A673 (cell line): ENCODE results near the gene CPEB1. TPM values are rescaled to one million over a fixed set of nuclear protein-coding genes. Genes with fewer than 3 reads are reported as not detected.

ENCODE experiments used
- BruUV-seq: library from RNA; stranded (reverse); fragments of 400-500 nt; replicated peaks from 2 replicates; lab custom pipeline; 2021; lab: Mats Ljungman, UMichigan
- CTCF ChIA-PET: fragments of 300-600 bp; sonication (Branson Sonifier 250); formaldehyde crosslinking; loops from one replicate; lab custom pipeline; 2022; ENCODE audit warnings: antibody characterized with exemption; lab: Charles Lee
- POLR2A ChIA-PET: fragments of 300-600 bp; sonication (Branson Sonifier 250); formaldehyde crosslinking; loops from one replicate; lab custom pipeline; 2022; ENCODE audit warnings: antibody characterized with exemption; ENCODE audit not compliant: low non-redundant PET; lab: Charles Lee
- DNase-seq: peaks from one replicate; pipeline ENCODE4 v3.0.0-alpha.2; 2015; ENCODE audit warnings: low spot score
- H3K27ac ChIP-seq: fragments of 200-600 bp; sonication (generic); 2 replicates; pipeline ENCODE4 v1.5.1; 2016; ENCODE audit warnings: mixed run types, low read depth, mild to moderate bottlenecking, mixed read lengths, antibody characterized with exemption, low read length; ENCODE audit not compliant: poor library complexity, severe bottlenecking
- H3K27me3 ChIP-seq: fragments of 200-600 bp; sonication (generic); replicated peaks from 2 replicates; pipeline ENCODE4 v1.6.1; 2017; ENCODE audit warnings: mixed run types, low read depth, mild to moderate bottlenecking, mixed read lengths, antibody characterized with exemption, low read length; ENCODE audit not compliant: insufficient read depth, poor library complexity
- H3K36me3 ChIP-seq: fragments of 200-600 bp; sonication (generic); 2 replicates; pipeline ENCODE4 v1.6.1; 2016; ENCODE audit warnings: mixed run types, mild to moderate bottlenecking, mixed read lengths, antibody characterized with exemption, low read length; ENCODE audit not compliant: insufficient read depth, poor library complexity, severe bottlenecking
- H3K4me1 ChIP-seq: fragments of 200-600 bp; sonication (generic); 2 replicates; pipeline ENCODE4 v1.6.1; 2017; ENCODE audit warnings: mixed run types, mild to moderate bottlenecking, mixed read lengths, antibody characterized with exemption, low read length; ENCODE audit not compliant: insufficient read depth, poor library complexity, severe bottlenecking
- H3K4me3 ChIP-seq: fragments of 200-600 bp; sonication (generic); 2 replicates; pipeline ENCODE4 v1.5.1; 2016; ENCODE audit warnings: low read depth, mixed run types, mild to moderate bottlenecking, mixed read lengths, low read length; ENCODE audit not compliant: poor library complexity, severe bottlenecking
- H3K9me3 ChIP-seq: fragments of 200-600 bp; sonication (generic); 2 replicates; pipeline ENCODE4 v1.6.1; 2016; ENCODE audit warnings: mixed run types, low read depth, mild to moderate bottlenecking, mixed read lengths, antibody characterized with exemption, low read length; ENCODE audit not compliant: poor library complexity, severe bottlenecking
- CTCF ChIP-seq: fragments of 300-800, 200-600 bp; sonication (generic); conservative IDR thresholded peaks from 2 replicates; pipeline ENCODE4 v1.5.1; 2017; ENCODE audit warnings: low read depth, mild to moderate bottlenecking, antibody characterized with exemption, low read length, moderate library complexity, mixed read lengths
- EZH2 ChIP-seq: fragments of 200-600 bp; sonication (generic); IDR thresholded peaks from 2 replicates; pipeline ENCODE4 v1.6.1; 2017; ENCODE audit warnings: borderline replicate concordance, low read depth, mild to moderate bottlenecking, mixed read lengths, antibody characterized with exemption, low read length; ENCODE audit not compliant: poor library complexity, severe bottlenecking
- intact Hi-C: fragments of 100-400 bp; cut with micrococcal nuclease; formaldehyde crosslinking; loops from one replicate; pipeline ENCODE4 v1.10.0; 2022; ENCODE audit not compliant: unreplicated experiment
- total RNA-seq: library from RNA; stranded (reverse); gene quantifications from 2 replicates; pipeline ENCODE4 v1.2.3, GENCODE V29; 2021

CPEB1 gene
- total RNA-seq, 1 experiment from 2014 or later: not detected

GRCh38 chr15:82625136-82625535 lies 22.0 kb downstream of the CPEB1 start:
- BruUV-seq: no TSS peak
- H3K4me3 ChIP-seq: no peak overlapping the region
- TF ChIP-seq EZH2 (no peak), CTCF (no peak)
- H3K4me1 ChIP-seq: no peaks in the 10 kb centered on the region
- ChIA-PET CTCF (no interaction called here), POLR2A (no interaction called here)
- peaks cover 10% of the 10 kb centered on the region for H3K27me3 ChIP-seq
- intact Hi-C loops: no loop called here
- no peaks in the 10 kb centered on the region for H3K9me3 ChIP-seq
- H3K27ac ChIP-seq: no peak overlapping the region
- no peaks in the 10 kb centered on the region for H3K36me3 ChIP-seq
- no peak for DNase-seq

DNA sequence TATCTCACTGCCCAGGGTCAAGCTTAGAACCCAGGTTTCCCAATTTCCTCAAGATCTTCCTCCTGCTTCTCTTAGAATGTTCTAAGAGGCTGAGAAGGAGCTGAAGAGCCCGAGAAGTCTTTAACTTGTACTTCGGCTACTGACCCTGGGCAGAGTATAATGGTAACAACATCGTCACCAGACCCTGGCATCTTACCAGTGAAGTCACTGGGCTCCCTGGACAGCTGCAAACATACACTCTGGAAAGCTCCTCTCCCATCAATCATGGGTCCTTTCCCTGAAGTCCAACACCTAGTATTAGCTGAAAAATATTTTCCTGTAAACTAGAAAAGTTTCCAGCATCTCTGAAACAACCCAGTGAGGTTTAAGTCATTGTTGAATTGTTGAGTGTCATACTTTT lies 22.7 kb downstream of the CPEB1 start:
- Histone ChIP-seq H3K9me3 (no peaks in the 10 kb centered on the region), H3K27ac (no peak overlapping the region), H3K4me1 (no peaks in the 10 kb centered on the region), H3K27me3 (peaks cover 7% of the 10 kb centered on the region), H3K36me3 (no peaks in the 10 kb centered on the region), H3K4me3 (no peak overlapping the region)
- CTCF ChIA-PET: no interaction called here
- TF ChIP-seq CTCF (no peak), EZH2 (no peak)
- BruUV-seq: no TSS peak
- POLR2A ChIA-PET: no interaction called here
- no peak for DNase-seq
- intact Hi-C loops: no loop called here

DNA sequence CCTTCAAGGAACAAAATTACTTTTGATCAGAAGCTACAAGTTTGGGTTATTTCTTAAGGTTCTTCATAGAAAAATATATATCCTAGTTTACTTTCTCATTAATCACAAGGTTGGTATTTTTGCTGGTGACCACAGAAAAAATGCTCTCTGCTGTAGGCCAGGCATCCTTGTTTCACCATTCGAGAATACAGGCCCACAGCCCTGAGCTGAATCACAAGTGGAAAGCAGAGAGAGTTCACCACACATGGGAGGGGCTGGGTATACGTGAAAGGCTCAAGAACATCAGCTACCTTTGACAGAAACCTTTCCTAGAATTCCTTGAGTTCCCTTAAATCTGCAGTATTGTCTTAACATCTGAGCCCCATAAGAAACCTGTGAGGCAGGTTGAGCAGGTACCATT lies 23.2 kb downstream of the CPEB1 start:
- no peak for DNase-seq
- Histone ChIP-seq H3K4me3 (no peak overlapping the region), H3K36me3 (no peaks in the 10 kb centered on the region), H3K27ac (no peak overlapping the region), H3K4me1 (no peaks in the 10 kb centered on the region), H3K27me3 (peaks cover 7% of the 10 kb centered on the region), H3K9me3 (no peaks in the 10 kb centered on the region)
- ChIA-PET CTCF (no interaction called here), POLR2A (no interaction called here)
- TF ChIP-seq CTCF (no peak), EZH2 (no peak)
- intact Hi-C loops: no loop called here
- no TSS peak for BruUV-seq
